ENCODE measurements around the gene KIAA1191. TPM values are rescaled to one million over a fixed set of nuclear protein-coding genes. Genes with fewer than 3 reads are reported as not detected.
"Not testable (repeated sequence)": the region's sequence is repeated elsewhere in the genome, so short reads cannot be mapped to it uniquely, and the experiment has no call there.

KIAA1191 gene
- total RNA-seq: 10 to 100 TPM; 92.6 to 99.7 (median 97.9) TPM
- 70.5 TPM for polyA plus RNA-seq
- long read RNA-seq, donor 1, transcript KIAA1191-210 (8 exons, 1,243 nt): minor isoform, 8 of 237 reads
- long read RNA-seq, donor 1, transcript KIAA1191-201 (9 exons, 2,991 nt): major isoform, 169 of 237 reads
- long read RNA-seq, donor 1, partial matches to known transcripts: 8 of 237 reads
- long read RNA-seq, donor 1, other reads (novel, unspliced or antisense): 46 of 237 reads
- long read RNA-seq, donor 2, transcript KIAA1191-201 (9 exons, 2,991 nt): major isoform, 44 of 61 reads
- long read RNA-seq, donor 2, partial matches to known transcripts: 1 of 61 reads
- long read RNA-seq, donor 2, other reads (novel, unspliced or antisense): 12 of 61 reads
- long read RNA-seq, donor 3, transcript KIAA1191-201 (9 exons, 2,991 nt): major isoform, 238 of 347 reads
- long read RNA-seq, donor 3, transcript KIAA1191-210 (8 exons, 1,243 nt): minor isoform, 12 of 347 reads
- long read RNA-seq, donor 3, transcript KIAA1191-202 (8 exons, 2,700 nt): minor isoform, 5 of 347 reads
- long read RNA-seq, donor 3, partial matches to known transcripts: 19 of 347 reads
- long read RNA-seq, donor 3, other reads (novel, unspliced or antisense): 70 of 347 reads
- long read RNA-seq, donor 4, transcript KIAA1191-201 (9 exons, 2,991 nt): major isoform, 39 of 66 reads
- long read RNA-seq, donor 4, partial matches to known transcripts: 2 of 66 reads
- long read RNA-seq, donor 4, other reads (novel, unspliced or antisense): 21 of 66 reads

GRCh38 chr5:176361437-176362232, at the start of gene KIAA1191:
Gene KIAA1191 (minus strand): TSS chr5:176361764. CDS start chr5:176359508, 2,256 bp downstream.
- WGBS: under 1% methylated on average over 56 of the region's 56 CpGs
- no peaks in the 10 kb centered on the region for H3K27me3 ChIP-seq (ENCODE audit: control insufficient read depth, insufficient read depth)
- no peaks in the 10 kb centered on the region for H3K9me3 ChIP-seq (ENCODE audit: control insufficient read depth, low read length)
- ATAC-seq (peak; percentile 97 to 98), DNase-seq (peak; percentile 96 to 99 (median 98))
- intact Hi-C loops (cut with DNase I): no loop called here
- peaks cover 3% of the 10 kb centered on the region for H3K4me1 ChIP-seq (ENCODE audit: control insufficient read depth, insufficient read depth, low read length)
- H3K27ac ChIP-seq (ENCODE audit: low read length): peak within 1 kb of the TSS; percentile 22
- peak within 1 kb of the TSS; percentile 63 for H3K4me3 ChIP-seq (ENCODE audit: low read length)

- H3K9me3 ChIP-seq (ENCODE audit: control insufficient read depth, low read length): no peaks in the 10 kb centered on the region
- no peak overlapping the region for H3K27ac ChIP-seq (ENCODE audit: low read length)
- no peaks in the 10 kb centered on the region for H3K27me3 ChIP-seq (ENCODE audit: control insufficient read depth, insufficient read depth)
- DNase-seq: peak in 1 of 3 donors; percentile 29
- H3K4me1 ChIP-seq (ENCODE audit: control insufficient read depth, insufficient read depth, low read length): peaks cover 11% of the 10 kb centered on the region
- WGBS: 90% methylated on average over 5 of the region's 5 CpGs
- intact Hi-C loops (cut with DNase I): loop anchor here in 1 of 4 donors (10.0 kb wide), 1 partner anchor 124 kb away; the partner anchor contains the start of gene RNF44
- no peak overlapping the region for H3K4me3 ChIP-seq (ENCODE audit: low read length)
- no peak for ATAC-seq
These were observed 49.1 kb upstream of the KIAA1191 start for GRCh38 chr5:176410486-176411180.

GRCh38 chr5:176409765-176410164, 48.2 kb upstream of the KIAA1191 start:
- no peak for DNase-seq
- H3K4me3 ChIP-seq (ENCODE audit: low read length): no peak overlapping the region
- intact Hi-C loops (cut with DNase I): loop anchor here in 1 of 4 donors (10.0 kb wide), 1 partner anchor 125 kb away; the partner anchor contains the start of gene RNF44
- H3K27me3 ChIP-seq (ENCODE audit: control insufficient read depth, insufficient read depth): no peaks in the 10 kb centered on the region
- no peak for ATAC-seq
- WGBS: 92% methylated on average over 4 of the region's 4 CpGs
- peaks cover 11% of the 10 kb centered on the region for H3K4me1 ChIP-seq (ENCODE audit: control insufficient read depth, insufficient read depth, low read length)
- no peaks in the 10 kb centered on the region for H3K9me3 ChIP-seq (ENCODE audit: control insufficient read depth, low read length)
- no peak overlapping the region for H3K27ac ChIP-seq (ENCODE audit: low read length)

GRCh38 chr5:176408590-176408989, 47.0 kb upstream of the KIAA1191 start:
- H3K27me3 ChIP-seq (ENCODE audit: control insufficient read depth, insufficient read depth): no peaks in the 10 kb centered on the region
- no peaks in the 10 kb centered on the region for H3K9me3 ChIP-seq (ENCODE audit: control insufficient read depth, low read length)
- H3K27ac ChIP-seq (ENCODE audit: low read length): no peak overlapping the region
- no peak overlapping the region for H3K4me3 ChIP-seq (ENCODE audit: low read length)
- intact Hi-C loops (cut with DNase I): no loop called here
- ATAC-seq: no peak
- 86% methylated on average over 5 of the region's 5 CpGs for WGBS
- peak in 1 of 3 donors; percentile 32 for DNase-seq
- H3K4me1 ChIP-seq (ENCODE audit: control insufficient read depth, insufficient read depth, low read length): peaks cover 7% of the 10 kb centered on the region

GRCh38 chr5:176408252-176408573, 46.6 kb upstream of the KIAA1191 start:
- intact Hi-C loops (cut with DNase I); H3K4me3 ChIP-seq (ENCODE audit: low read length); H3K9me3 ChIP-seq (ENCODE audit: control insufficient read depth, low read length); H3K4me1 ChIP-seq (ENCODE audit: control insufficient read depth, insufficient read depth, low read length); H3K27me3 ChIP-seq (ENCODE audit: control insufficient read depth, insufficient read depth); H3K27ac ChIP-seq (ENCODE audit: low read length); ATAC-seq: not testable (repeated sequence)
- WGBS: 83% methylated on average over 10 of the region's 10 CpGs
- DNase-seq: peak in 1 of 3 donors; percentile 30

GRCh38 chr5:176407456-176408251, 46.1 kb upstream of the KIAA1191 start:
- Histone ChIP-seq H3K9me3 (ENCODE audit: control insufficient read depth, low read length) (no peaks in the 10 kb centered on the region), H3K27ac (ENCODE audit: low read length) (peak overlapping the region; percentile 43), H3K27me3 (ENCODE audit: control insufficient read depth, insufficient read depth) (no peaks in the 10 kb centered on the region), H3K4me3 (ENCODE audit: low read length) (no peak overlapping the region), H3K4me1 (ENCODE audit: control insufficient read depth, insufficient read depth, low read length) (peaks cover 2% of the 10 kb centered on the region)
- DNase-seq (peak in 1 of 3 donors; percentile 25), ATAC-seq (peak in 1 of 2 donors; percentile 30)
- 74% methylated on average over 6 of the region's 6 CpGs for WGBS
- intact Hi-C loops (cut with DNase I): no loop called here

GRCh38 chr5:176406436-176407052, 45.0 kb upstream of the KIAA1191 start:
- H3K27ac ChIP-seq (ENCODE audit: low read length): no peak overlapping the region

GRCh38 chr5:176405656-176406435, 44.3 kb upstream of the KIAA1191 start:
- Histone ChIP-seq H3K27ac (ENCODE audit: low read length) (no peak overlapping the region), H3K27me3 (ENCODE audit: control insufficient read depth, insufficient read depth) (no peaks in the 10 kb centered on the region), H3K9me3 (ENCODE audit: control insufficient read depth, low read length) (no peaks in the 10 kb centered on the region), H3K4me1 (ENCODE audit: control insufficient read depth, insufficient read depth, low read length) (no peaks in the 10 kb centered on the region), H3K4me3 (ENCODE audit: low read length) (no peak overlapping the region)
- no peak for DNase-seq
- WGBS: 83% methylated on average over 20 of the region's 20 CpGs
- ATAC-seq: no peak
- intact Hi-C loops (cut with DNase I): no loop called here

More at GRCh38 chr5:176406436-176407052, 45.0 kb upstream of the KIAA1191 start:
- WGBS: 93% methylated on average over 9 of the region's 9 CpGs
- Histone ChIP-seq H3K4me3 (ENCODE audit: low read length) (no peak overlapping the region), H3K27me3 (ENCODE audit: control insufficient read depth, insufficient read depth) (no peaks in the 10 kb centered on the region), H3K9me3 (ENCODE audit: control insufficient read depth, low read length) (no peaks in the 10 kb centered on the region), H3K4me1 (ENCODE audit: control insufficient read depth, insufficient read depth, low read length) (no peaks in the 10 kb centered on the region)
- ATAC-seq (no peak), DNase-seq (peak in 1 of 3 donors; percentile 32)
- intact Hi-C loops (cut with DNase I): no loop called here

Data from right cardiac atrium (tissue), 5 donors.